Upper lobe of left lung (tissue), 4 donors: ENCODE data around the gene SLC25A42.

Experiments used
- POLR2A ChIP-seq, 4 donors: fragments of 450-650 bp; IDR thresholded peaks; one replicate each; pipeline ENCODE4 v1.5.1; 2016 to 2017; ENCODE audit warnings: antibody characterized with exemption in 4 of 4, mild to moderate bottlenecking in 2 of 4
- TF ChIP-seq, protein P1 (sequence below), 6 experiments: fragments of 450-650 bp in 4 of 6; fragments of 200-600 bp in 2 of 6; sonication (generic) in 2 of 6; IDR thresholded peaks; one replicate each; pipeline ENCODE4 v1.5.1; 2016 to 2019; ENCODE audit warnings: antibody characterized with exemption in 6 of 6

DNA sequence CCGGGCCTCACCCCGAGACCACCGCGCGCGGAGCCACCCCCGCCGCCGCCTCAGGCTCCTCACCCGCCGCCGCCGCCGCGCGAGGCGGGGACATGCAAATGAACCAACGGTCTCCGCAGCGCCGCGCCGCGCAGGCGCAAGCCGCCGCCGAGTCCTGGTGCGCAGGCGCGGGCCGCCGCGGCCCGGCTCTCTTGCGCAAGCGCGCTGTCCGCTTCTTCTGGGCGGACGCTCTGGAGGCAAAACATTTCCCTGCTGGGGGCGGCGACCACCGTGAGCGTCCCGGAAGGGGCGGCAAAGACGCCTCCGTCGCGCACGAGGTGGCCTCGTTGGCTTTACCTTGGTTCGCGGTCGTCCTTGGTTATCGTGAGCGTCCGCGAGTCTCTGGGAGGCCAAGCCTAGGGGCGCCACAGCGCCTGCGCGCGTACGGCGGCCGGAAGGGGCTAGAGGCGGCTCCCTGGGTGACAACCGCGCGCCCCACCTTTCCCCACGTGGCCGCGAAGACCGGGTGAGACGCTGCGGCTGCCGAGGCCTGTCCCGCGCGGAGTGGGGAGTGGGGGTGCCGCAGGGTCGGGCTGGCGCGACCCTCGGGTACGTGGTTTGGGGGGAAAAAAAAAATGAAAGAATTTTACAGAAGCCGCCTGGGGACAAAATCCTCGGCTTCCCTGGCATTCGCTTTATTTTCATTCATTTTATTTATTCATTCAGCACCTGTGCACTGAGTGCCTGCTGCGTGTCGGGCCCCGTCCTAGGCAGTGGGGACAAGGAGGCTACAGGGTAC lies 30.2 kb upstream of the SLC25A42 start, which contains the start of the genes ARMC6 and SUGP2:
- TF ChIP-seq POLR2A (IDR thresholded peaks at IDR 0.05): peak in 3 of 4 donors; percentile 38 to 76 (median 62)
- TF ChIP-seq, protein P1, sequence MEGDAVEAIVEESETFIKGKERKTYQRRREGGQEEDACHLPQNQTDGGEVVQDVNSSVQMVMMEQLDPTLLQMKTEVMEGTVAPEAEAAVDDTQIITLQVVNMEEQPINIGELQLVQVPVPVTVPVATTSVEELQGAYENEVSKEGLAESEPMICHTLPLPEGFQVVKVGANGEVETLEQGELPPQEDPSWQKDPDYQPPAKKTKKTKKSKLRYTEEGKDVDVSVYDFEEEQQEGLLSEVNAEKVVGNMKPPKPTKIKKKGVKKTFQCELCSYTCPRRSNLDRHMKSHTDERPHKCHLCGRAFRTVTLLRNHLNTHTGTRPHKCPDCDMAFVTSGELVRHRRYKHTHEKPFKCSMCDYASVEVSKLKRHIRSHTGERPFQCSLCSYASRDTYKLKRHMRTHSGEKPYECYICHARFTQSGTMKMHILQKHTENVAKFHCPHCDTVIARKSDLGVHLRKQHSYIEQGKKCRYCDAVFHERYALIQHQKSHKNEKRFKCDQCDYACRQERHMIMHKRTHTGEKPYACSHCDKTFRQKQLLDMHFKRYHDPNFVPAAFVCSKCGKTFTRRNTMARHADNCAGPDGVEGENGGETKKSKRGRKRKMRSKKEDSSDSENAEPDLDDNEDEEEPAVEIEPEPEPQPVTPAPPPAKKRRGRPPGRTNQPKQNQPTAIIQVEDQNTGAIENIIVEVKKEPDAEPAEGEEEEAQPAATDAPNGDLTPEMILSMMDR (IDR thresholded peaks at IDR 0.05): peak in 4 of 6 experiments; percentile 20 to 58 (median 42)
